H54 (cell line): ENCODE results near the gene CR1L.
"Not testable (repeated sequence)": the region's sequence is repeated elsewhere in the genome, so short reads cannot be mapped to it uniquely, and the experiment has no call there.

Experiments used
- DNase-seq: peaks from one replicate; pipeline ENCODE4 v3.0.0; 2011; ENCODE audit warnings: low spot score, mixed read lengths; ENCODE audit not compliant: insufficient read length
- FAIRE-seq: peaks from 3 replicates; lab custom pipeline; 2011; peaks lifted over from hg19 to GRCh38; lab: Jason Lieb, UNC
- POLR2A ChIP-seq: IDR thresholded peaks from 2 replicates; pipeline ENCODE4 v1.6.1; 2011; ENCODE audit warnings: low read depth, mild to moderate bottlenecking, low read length

Gene CR1L

GRCh38 chr1:207754974-207755700 is 110.2 kb downstream of the CR1L start:
- FAIRE-seq: no peak
- no peak for DNase-seq
- no peak for TF ChIP-seq POLR2A

DNA sequence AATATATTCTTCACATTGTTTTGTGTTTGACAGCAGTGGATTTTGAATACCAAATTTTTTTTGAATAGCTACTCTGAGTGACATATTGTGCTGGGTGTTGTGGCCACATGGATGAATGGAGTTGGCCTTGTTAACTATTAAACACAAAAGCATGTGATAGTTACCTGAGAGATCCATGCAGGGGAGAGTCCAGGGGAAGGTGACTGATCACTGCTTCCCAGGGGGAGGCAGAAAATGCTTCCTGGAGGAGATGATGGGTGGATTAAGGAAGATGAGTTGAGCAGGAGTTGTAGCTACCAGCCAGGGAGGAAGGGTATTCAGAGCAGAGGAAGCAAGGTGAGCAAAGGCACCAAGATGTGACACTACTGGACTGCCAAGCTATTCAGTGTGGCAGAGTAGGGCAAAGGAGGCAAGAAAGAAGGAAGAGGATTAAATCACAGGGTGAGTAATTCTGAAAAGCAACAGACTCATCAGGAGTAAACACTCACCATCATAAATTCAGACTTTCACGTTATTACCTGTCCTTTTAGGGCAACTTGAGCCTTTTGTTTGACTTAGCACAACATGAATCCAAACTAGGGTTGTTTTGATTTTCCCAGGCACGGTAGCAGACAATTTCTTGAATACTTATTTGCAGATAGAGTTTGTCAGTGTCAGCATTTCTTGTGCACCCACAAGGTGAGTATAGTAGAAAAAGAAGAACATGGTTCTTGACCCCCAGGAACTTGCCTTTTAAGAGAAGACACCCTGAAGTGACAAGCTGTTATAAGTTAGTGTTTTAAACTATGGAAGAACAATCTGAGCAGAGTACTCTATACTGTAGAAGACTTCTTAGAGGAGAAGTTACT is 111.1 kb downstream of the CR1L start:
- DNase-seq (no peak), FAIRE-seq (no peak)
- no peak for TF ChIP-seq POLR2A

DNA sequence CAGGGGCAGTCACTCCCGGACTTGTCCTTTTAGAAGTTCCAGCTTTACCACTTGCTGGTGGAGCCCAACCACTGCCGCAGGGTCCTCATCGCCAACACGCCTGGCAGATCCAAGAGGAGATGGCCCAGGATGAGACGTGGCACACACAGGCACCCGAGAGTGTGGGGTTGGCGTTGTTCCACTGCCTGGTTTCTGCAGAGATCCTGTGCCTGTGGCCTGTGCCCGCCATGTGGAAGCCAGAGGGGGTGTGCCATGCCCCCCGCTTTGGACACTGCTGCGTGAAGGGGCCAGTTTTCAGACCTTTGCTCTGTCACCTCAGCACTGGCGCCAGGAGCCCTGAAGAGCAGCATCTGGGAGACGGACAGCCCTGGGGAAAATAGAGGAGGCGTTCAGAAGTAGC is 117.7 kb downstream of the CR1L start:
- FAIRE-seq (no peak), DNase-seq (no peak)
- TF ChIP-seq POLR2A: no peak

DNA sequence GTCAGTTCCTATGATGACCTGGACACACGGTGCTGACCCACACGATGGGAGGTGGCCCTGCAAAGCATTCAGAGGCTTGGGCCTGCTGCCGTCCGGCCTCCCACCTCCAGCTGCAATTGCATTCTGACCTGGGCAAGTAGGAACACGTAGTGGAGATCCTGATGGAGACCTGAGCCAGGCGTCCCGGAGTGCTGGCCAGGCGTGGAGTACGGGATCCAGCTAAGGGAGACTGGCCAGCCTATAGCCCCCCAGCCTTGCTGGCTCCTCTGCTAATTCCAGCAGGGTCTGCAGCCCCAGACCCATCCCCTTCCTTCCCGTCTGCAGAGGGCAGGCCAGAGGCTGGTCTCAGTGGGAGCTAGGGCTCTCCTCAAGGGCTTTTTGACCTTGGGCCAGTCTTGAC is 118.2 kb downstream of the CR1L start:
- DNase-seq (no peak), FAIRE-seq (no peak)
- TF ChIP-seq POLR2A: no peak

DNA sequence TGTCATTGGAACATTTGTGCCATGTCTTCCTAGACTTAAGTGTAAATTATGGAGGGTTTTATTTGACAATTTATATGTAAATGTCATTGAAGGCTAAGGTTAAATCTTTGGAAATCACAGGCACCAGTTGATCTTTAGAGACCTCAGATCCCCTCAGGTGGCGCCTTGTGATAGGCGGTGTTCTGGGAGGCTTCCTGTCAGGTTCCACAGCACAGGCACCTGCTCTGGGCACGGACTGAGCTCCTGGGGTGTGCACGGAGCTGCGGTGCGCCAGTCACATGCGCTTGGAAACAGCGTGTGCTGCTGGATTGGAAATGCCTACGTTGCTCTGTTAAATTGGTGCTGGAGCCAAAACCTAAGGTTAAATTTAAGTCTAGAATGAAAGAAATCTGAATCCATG is 119.0 kb downstream of the CR1L start:
- DNase-seq: no peak
- FAIRE-seq: no peak
- no peak for TF ChIP-seq POLR2A

- no peak for DNase-seq
- TF ChIP-seq POLR2A: no peak
- no peak for FAIRE-seq
Measured at GRCh38 chr1:207766569-207766968, 121.6 kb downstream of the CR1L start.

DNA sequence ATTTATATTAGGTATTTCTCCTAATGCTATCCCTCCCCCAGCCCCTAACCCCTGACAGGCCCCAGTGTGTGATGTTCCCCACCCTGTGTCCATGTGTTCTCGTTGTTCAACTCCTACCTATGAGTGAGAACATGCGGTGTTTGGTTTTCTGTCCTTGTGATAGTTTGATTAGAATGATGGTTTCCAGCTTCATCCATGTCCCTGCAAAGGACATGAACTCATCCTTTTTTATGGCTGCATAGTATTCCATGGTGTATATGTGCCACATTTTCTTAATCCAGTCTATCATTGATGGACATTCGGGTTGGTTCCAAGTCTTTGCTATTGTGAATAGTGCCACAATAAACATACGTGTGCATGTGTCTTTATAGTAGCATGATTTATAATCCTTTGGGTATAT is 125.6 kb downstream of the CR1L start:
- not testable (repeated sequence) for DNase-seq, FAIRE-seq
